IPS DF 6.9 (cell line): ENCODE measurements around the gene SEC61A1.

Experiments
- DNase-seq: peaks from one replicate; pipeline ENCODE4 v3.0.0-alpha.2; 2013; ENCODE audit warnings: low read depth, low spot score
- H3K27ac ChIP-seq: one replicate; pipeline ENCODE4 v1.5.1; 2013; ENCODE audit warnings: low read length, control low read depth
- H3K27me3 ChIP-seq: 2 replicates; pipeline ENCODE4 v1.6.1; 2013; ENCODE audit warnings: mild to moderate bottlenecking, low read length; ENCODE audit not compliant: control insufficient read depth, insufficient read depth
- H3K36me3 ChIP-seq: 2 replicates; pipeline ENCODE4 v1.6.1; 2013; ENCODE audit warnings: low read length; ENCODE audit not compliant: control insufficient read depth, insufficient read depth
- H3K4me1 ChIP-seq: 2 replicates; pipeline ENCODE4 v1.6.1; 2013; ENCODE audit warnings: low read length; ENCODE audit not compliant: control insufficient read depth, insufficient read depth
- H3K4me3 ChIP-seq: 2 replicates; pipeline ENCODE4 v1.5.1; 2013; ENCODE audit warnings: mild to moderate bottlenecking, low read length
- H3K9me3 ChIP-seq: 2 replicates; pipeline ENCODE4 v1.6.1; 2013; ENCODE audit warnings: low read length, inconsistent platforms; ENCODE audit not compliant: control insufficient read depth, insufficient read depth
- WGBS: extraction: QIAGEN DNeasy Blood & Tissue Kit; methylation state at CpG from one replicate; pipeline ENCODE4 v1.1.7; 2013; ENCODE audit warnings: mixed read lengths, missing lambda C conversion rate; ENCODE audit not compliant: insufficient read length, insufficient coverage; 5-methylcytosine and 5-hydroxymethylcytosine counted together

Gene SEC61A1

DNA sequence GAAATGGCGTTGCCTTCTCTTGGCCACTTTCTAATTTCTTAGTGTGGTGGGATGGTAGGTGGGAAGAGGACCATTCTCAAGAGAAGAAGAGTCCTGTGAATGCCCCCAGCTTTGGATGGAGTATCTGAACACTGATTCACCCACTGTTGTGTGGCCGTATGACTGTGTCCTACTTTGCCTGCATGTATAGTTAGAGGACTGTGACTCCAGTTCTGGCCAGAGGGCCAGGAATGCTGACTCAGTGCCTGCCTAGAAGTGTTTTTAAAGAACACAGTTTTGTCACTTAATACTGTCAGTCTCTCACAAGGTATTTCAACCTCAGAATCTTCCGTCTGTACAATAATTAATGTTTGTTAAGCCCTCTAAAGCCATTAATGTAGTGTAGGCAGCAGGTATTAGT is 2.1 kb downstream of the SEC61A1 start:
- no peaks in the 10 kb centered on the region for H3K4me1 ChIP-seq
- no peak overlapping the region for H3K4me3 ChIP-seq
- H3K27me3 ChIP-seq = no peaks in the 10 kb centered on the region
- DNase-seq = no peak
- no CpG with 5 or more reads among the region's 3 CpGs for whole genome bisulfite sequencing
- H3K36me3 ChIP-seq = peaks cover 7% of the 10 kb centered on the region; the same call in 1 of the 2 replicates
- no peak overlapping the region for H3K27ac ChIP-seq
- no peaks in the 10 kb centered on the region for H3K9me3 ChIP-seq

DNA sequence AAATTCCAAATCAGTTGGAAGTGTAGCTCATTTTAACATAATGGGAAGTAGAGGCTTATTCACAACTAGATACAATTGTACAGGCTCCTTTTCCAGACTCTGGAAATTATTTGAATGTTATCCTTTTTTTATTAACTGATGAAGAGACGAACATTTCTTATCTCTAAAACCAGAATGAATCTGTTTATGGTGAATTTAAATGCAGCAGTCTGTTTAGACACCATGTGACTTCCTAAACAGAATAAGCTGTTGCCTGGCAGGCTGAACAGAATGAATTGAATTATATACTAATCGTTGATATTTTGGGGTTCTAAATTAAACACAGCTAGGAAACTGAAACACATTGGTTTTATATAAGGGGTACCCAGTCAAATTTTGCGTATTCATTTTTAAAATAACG is 4.0 kb downstream of the SEC61A1 start:
- Histone ChIP-seq H3K4me1 (no peaks in the 10 kb centered on the region), H3K9me3 (no peaks in the 10 kb centered on the region), H3K27ac (no peak overlapping the region), H3K27me3 (no peaks in the 10 kb centered on the region), H3K36me3 (peaks cover 17% of the 10 kb centered on the region), H3K4me3 (no peak overlapping the region)
- no CpG with 5 or more reads among the region's 4 CpGs for WGBS
- DNase-seq = no peak

DNA sequence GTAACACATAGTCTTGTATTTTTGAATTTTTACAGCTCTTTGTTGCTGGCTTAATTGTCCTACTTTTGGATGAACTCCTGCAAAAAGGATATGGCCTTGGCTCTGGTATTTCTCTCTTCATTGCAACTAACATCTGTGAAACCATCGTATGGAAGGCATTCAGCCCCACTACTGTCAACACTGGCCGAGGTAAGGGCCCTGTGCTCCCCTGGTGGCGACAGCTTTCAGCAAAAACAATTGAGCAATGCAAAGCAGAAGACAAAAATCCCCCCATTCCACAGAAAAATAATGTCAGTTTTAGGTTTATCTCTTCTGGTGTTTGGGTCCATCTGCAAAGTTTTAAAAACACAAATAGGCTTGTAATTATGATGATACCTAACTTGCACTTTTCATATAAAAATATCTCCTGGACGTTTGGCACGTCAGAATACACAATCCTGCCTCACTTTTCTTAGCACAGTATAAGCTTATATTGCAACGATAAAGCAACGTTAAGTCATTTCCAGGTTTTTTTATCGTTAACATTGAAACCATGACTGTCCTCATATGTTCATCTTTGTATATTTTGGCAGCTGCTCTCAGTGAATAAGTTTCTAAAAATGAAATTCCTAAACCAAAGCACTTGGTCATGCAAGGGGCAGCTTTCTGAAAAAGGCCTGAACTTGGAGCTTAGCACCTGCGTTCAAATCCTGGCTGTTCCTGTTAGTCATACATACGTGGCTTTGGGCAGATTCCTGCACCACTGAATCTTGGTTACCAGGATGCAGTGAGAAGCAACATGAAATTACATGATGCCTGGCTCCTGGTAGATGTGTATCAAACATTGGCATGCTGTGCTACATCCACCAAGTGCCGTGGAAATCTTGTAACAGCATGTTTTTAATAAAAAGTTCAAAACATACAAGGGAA is 8.5 kb downstream of the SEC61A1 start:
- no peaks in the 10 kb centered on the region for H3K9me3 ChIP-seq

DNA sequence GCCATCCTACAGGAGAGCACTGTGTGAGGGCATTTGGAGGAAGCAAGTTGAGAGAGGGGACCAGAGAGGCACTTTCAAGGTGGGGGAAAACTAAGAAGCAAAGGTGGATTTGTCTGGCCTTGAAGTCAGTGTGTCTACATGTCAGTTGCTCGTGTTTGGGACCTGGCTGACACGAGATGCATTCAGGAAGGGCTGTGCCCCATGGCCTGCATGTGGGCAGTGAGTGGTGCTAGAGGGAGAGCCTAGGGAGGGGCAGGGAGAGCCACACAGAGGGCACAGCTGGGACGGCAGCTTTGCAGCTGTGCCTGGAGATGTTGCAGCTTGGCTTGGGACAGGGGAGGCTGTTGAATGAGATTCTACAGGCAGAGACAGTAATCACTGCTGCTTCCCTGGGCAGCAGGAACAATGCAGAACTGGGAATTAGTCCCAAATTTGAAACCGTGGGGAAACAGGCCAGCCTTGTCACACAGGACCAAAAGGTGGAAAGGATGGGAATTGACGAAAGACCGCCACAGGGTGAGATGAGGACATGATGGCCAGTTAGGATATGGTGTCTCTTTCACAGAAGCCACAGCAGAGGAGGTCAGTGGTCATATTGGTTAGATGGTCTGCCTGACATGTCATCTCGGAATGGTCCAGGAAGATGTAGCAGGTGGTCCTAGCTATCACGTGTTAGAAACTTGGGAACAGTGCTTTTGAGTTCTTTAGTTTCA is 10.0 kb downstream of the SEC61A1 start:
- Histone ChIP-seq H3K4me3 (no peak overlapping the region), H3K4me1 (no peaks in the 10 kb centered on the region), H3K27me3 (no peaks in the 10 kb centered on the region), H3K27ac (no peak overlapping the region), H3K36me3 (peaks cover 49% of the 10 kb centered on the region), H3K9me3 (no peaks in the 10 kb centered on the region)
- no peak for DNase-seq
- no CpG with 5 or more reads among the region's 8 CpGs for WGBS

More for the DNA sequence above, 8.5 kb downstream of the SEC61A1 start:
- Histone ChIP-seq H3K4me1 (no peaks in the 10 kb centered on the region), H3K4me3 (no peak overlapping the region), H3K27me3 (no peaks in the 10 kb centered on the region), H3K36me3 (peaks cover 39% of the 10 kb centered on the region), H3K27ac (no peak overlapping the region)
- no CpG with 5 or more reads among the region's 11 CpGs for WGBS
- no peak for DNase-seq

DNA sequence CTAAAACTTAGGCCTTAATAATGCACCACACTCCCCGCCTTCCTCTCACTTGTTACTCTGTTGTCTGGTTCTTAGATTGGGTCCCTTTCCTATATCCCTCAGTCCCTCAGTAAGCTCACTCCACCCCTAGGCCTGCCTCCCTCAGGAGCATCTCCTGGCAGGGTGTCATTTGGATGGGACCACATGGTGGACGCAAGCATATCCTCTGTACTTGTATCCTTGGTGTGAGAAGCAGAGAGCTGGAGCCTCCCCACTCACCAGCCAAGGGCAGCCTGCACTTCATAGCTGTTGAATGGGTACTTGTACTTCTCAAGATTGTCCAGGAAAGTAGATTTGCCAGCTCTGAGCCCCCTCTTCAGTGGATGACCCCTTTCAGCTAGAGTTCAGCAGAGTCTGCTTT is 11.6 kb downstream of the SEC61A1 start:
- Histone ChIP-seq H3K27me3 (no peaks in the 10 kb centered on the region), H3K4me1 (no peaks in the 10 kb centered on the region), H3K36me3 (peaks cover 58% of the 10 kb centered on the region), H3K4me3 (no peak overlapping the region), H3K27ac (no peak overlapping the region), H3K9me3 (no peaks in the 10 kb centered on the region)
- WGBS = no CpG with 5 or more reads among the region's 2 CpGs
- no peak for DNase-seq

DNA sequence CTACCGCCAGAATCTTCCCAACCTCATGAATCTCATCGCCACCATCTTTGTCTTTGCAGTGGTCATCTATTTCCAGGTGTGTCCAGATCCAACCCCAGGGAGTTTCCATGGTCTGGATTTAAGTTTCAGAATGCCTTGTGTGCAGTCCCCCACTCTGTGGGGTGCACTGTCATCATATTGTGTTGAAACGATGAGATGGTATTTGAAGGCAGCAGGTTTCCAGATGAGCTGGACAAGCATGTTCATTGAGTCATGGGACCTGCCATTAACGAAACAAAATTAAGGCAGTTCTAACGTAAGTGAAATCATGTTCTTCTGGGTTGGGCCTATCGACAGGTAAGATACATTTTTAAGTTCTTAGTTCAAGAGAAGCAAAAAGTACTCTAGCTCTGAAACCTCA is 12.7 kb downstream of the SEC61A1 start:
- WGBS = no CpG with 5 or more reads among the region's 6 CpGs

DNA sequence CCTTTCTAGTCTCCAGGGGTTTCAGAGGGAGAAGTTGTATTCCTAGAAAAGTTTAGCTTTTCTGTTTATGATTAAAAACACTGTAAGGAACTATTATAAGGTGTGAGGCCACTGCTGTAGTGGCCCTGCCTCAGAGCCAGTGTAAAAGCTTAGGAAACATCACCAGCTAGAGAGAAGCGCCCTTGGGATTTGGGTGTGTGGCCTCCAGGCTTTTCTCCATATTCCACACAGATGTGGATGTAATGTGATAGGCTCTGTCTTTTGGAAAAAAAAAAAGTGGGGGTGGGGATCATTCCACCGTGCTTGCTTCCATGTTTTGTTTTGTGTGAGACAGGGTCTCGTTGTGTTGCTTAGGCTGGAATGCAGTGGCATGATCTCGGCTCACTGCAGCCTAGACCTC is 13.9 kb downstream of the SEC61A1 start:
- no CpG with 5 or more reads among the region's 4 CpGs for WGBS
- peaks cover 67% of the 10 kb centered on the region for H3K36me3 ChIP-seq
- no peak overlapping the region for H3K4me3 ChIP-seq
- H3K9me3 ChIP-seq = no peaks in the 10 kb centered on the region
- no peaks in the 10 kb centered on the region for H3K27me3 ChIP-seq
- H3K27ac ChIP-seq = no peak overlapping the region
- H3K4me1 ChIP-seq = no peaks in the 10 kb centered on the region
- no peak for DNase-seq

More for the DNA sequence above, 12.7 kb downstream of the SEC61A1 start:
- H3K27ac ChIP-seq = no peak overlapping the region
- H3K4me1 ChIP-seq = no peaks in the 10 kb centered on the region
- H3K27me3 ChIP-seq = no peaks in the 10 kb centered on the region
- no peaks in the 10 kb centered on the region for H3K9me3 ChIP-seq
- H3K36me3 ChIP-seq = peaks cover 64% of the 10 kb centered on the region
- DNase-seq = no peak
- H3K4me3 ChIP-seq = no peak overlapping the region

DNA sequence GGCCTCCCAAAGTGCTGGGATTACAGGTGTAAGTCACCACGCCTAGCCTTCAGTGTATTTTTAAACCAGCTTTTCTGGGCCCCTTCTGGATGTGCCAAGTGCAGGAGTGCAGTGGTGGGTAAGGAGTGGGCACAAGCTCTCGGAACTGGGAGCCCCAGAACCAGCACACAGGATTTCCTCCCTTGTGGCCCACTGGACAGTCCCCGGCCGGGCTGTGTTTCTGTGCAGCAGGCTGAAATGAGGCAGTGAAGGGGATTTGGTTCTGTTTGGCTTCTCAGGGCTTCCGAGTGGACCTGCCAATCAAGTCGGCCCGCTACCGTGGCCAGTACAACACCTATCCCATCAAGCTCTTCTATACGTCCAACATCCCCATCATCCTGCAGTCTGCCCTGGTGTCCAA is 14.4 kb downstream of the SEC61A1 start:
- DNase-seq = no peak
- Histone ChIP-seq H3K4me1 (no peaks in the 10 kb centered on the region), H3K4me3 (no peak overlapping the region), H3K36me3 (peaks cover 66% of the 10 kb centered on the region), H3K9me3 (no peaks in the 10 kb centered on the region), H3K27ac (no peak overlapping the region), H3K27me3 (no peaks in the 10 kb centered on the region)
- no CpG with 5 or more reads among the region's 9 CpGs for WGBS

DNA sequence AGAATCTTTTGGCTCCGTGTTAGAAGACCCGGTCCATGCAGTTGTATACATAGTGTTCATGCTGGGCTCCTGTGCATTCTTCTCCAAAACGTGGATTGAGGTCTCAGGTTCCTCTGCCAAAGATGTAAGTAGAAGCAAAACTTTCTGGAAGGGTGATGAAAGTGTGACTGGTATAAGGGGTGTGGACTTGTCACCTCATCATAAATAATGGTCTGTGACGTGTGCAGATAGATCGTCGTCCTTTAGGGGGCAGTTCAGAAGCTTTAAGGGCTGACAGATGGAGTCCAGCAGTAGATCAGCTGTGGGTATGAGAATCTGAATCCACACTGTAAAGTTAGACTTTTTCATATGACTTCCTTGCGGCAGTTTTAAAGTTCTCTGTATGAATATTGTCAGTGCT is 15.3 kb downstream of the SEC61A1 start:
- H3K9me3 ChIP-seq = no peaks in the 10 kb centered on the region
- no CpG with 5 or more reads among the region's 7 CpGs for WGBS
- no peak overlapping the region for H3K27ac ChIP-seq
- H3K27me3 ChIP-seq = no peaks in the 10 kb centered on the region
- H3K4me1 ChIP-seq = no peaks in the 10 kb centered on the region
- DNase-seq = no peak
- no peak overlapping the region for H3K4me3 ChIP-seq
- H3K36me3 ChIP-seq = peaks cover 60% of the 10 kb centered on the region

DNA sequence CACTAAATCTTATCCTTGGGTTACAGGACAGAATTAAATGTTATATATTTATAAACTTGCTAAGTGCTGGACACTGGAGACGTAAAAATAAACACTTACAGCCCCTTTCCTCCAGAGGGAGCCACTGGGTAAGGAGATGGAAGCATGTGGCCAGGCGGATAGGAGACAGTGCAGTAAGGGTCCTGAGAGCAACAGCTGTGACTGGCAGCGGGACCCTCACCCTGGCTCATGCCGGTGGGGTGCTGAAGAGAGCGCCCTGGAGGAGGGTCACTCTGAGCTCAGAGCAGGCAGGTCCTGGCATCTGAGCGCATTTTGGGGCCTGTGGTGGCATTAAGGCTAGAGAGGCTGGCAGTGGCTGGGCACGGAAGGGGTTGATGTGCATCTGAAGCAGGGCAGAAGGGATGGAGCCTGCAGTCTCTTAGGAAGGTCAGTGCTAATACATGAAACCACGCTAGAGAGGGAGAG is 16.0 kb downstream of the SEC61A1 start:
- H3K27me3 ChIP-seq = no peaks in the 10 kb centered on the region
- no peaks in the 10 kb centered on the region for H3K4me1 ChIP-seq
- peaks cover 60% of the 10 kb centered on the region for H3K36me3 ChIP-seq
- no peaks in the 10 kb centered on the region for H3K9me3 ChIP-seq
- H3K27ac ChIP-seq = no peak overlapping the region
- H3K4me3 ChIP-seq = no peak overlapping the region
- no CpG with 5 or more reads among the region's 8 CpGs for WGBS
- DNase-seq = no peak
